GM18505 (cell line): ENCODE data around the gene SLC10A3.

Experiments
- ATAC-seq: cut with Tn5 transposase; IDR thresholded peaks from one replicate; pipeline ENCODE4 v1.9.1; 2021; ENCODE audit not compliant: unreplicated experiment
- POLR2A ChIP-seq: IDR thresholded peaks from 4 replicates; pipeline ENCODE4 v1.6.1; 2011; ENCODE audit warnings: borderline replicate concordance; ENCODE audit not compliant: insufficient read depth, insufficient read length; ENCODE audit errors: extremely low read depth

The SLC10A3 gene

DNA sequence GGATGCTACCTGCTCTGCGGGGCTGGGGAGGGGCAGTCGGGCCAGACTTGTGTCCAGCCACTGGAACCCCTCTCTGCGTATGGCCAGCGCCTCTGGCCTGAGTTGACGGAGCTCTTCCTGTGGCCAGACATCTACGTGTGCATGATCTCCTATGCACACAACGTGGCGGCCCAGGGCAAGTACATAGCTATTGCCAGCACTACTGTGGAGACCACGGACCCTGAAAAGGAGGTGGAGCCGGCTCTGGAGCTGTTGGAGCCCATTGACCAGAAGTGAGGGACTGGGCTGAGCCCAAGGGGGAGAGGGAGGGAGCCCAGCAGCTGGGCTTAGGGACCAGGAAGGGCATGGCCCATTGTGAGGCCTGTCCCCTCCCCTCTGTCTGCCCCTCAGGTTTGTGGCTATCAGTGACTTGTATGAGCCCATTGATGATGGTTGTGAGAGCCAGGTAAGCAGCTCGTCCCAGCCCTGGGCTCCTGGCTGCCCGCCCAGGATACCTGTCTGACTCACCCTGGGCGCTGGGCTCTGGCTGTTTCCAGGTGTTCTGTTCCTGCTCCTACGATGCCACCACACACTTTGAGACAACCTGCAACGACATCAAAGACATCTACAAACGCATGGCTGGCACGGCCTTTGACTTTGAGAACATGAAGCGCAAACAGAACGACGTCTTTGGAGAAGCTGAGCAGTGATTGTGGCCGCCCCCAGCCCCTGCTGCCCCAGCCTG, 48.3 kb downstream of the SLC10A3 start:
- no peak for ATAC-seq
- TF ChIP-seq POLR2A: no peak

DNA sequence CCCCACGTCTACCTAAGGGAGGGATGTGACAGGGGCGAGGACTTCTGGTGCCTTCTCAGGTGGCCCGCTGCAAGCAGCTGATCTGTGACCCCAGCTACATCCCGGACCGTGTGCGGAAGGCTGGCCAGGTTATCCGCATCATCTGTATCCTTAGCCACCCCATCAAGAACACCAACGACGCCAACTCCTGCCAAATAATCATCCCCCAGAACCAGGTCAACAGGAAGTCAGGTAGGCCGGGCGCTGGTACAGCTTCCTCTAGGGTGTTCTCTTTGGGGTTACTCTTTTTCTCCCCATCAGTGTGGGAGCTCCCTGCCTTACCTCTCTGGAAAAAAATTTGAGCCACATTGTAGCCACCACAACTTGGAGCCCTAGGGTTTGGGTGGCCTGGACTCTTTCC, 48.9 kb downstream of the SLC10A3 start:
- TF ChIP-seq POLR2A: no peak
- ATAC-seq: no peak

DNA sequence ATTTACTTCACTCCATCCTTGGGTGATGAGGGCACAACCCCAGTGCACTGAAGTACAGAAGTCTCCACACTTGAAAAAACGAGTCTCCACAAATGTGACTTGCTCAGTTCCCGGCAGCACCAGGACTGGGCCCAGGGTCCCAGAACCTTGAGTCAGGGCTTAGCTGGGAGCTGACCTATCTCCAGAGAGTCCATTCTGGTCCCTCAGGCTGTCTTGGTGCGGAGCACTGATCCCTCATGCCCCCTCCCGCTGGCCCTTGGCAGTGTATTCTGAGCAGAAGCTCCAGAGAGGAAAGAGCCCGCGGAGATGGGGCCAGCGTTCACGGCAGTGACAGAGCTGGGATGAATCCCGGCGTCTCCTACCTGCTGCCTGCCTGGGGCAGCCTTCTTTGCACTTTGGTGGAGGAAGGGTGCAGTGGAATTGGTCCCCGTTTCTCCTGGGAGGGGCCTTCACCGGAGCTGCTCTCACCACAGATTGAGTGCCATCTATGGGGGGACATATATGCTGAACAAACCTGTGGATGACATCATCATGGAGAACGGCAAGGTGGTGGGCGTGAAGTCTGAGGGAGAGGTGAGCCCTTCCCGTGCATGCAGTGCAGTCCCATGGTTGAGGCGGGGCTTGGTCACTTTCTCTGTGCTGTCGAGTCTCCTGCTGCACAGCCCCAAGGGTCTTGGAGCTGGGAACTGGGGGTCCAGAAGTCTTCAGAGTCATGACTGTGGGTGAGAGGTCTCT, 49.6 kb downstream of the SLC10A3 start:
- ATAC-seq: no peak
- no peak for TF ChIP-seq POLR2A

DNA sequence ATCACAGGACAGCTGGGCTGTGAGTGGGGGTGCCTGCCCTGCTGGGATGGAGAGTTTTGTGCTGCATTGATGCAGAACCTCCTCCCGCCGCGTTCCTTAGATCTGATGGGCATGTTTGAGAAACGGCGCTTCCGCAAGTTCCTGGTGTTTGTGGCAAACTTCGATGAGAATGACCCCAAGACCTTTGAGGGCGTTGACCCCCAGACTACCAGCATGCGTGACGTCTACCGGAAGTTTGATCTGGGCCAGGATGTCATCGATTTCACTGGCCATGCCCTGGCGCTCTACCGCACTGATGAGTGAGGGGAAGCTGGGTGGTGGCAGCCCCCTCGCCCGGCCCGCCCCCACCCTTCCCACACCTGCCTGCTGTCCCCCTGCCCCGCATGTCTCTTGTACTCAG, 50.6 kb downstream of the SLC10A3 start:
- no peak for ATAC-seq
- TF ChIP-seq POLR2A: no peak

DNA sequence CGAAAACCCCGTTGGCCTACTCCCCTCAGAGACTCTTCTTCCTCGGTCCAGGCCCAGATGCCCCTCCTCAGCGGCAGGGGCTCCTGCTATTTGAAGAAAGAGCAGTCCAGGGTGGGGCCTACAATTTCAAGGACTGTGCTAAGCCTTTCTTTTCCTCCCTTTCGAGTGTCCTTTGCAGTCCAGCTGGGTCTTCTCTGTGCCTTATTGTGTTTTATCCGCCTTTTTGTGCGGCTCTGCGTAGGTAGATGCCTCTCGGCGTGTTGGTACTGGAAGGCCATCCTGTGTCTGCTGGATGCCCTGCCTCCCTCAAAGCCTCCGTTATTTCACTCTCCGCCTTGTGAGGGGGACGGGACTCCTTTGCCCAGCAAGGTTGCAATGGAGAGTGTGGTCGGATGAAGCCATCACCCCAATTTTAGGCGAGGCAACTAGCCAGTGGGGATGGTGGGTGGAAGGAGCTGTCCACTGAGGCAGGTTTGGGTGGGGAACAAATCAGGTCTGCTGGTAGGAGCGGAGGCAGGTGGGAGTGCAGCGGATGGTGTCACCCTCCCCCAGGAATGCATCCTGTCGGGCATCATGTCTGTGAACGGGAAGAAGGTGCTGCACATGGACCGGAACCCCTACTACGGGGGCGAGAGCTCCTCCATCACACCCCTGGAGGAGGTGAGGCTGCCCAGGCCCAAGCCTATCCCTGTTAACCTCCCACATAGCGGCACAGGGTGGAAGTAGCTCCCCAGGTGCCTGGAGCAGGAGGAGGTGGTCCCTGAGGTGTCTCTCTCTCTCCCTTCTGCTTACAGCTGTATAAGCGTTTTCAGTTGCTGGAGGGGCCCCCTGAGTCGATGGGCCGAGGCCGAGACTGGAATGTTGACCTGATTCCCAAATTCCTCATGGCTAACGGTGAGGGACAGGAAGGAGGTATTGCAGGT, 52.2 kb downstream of the SLC10A3 start:
- TF ChIP-seq POLR2A: no peak
- ATAC-seq: no peak
